GM12878 (cell line): ENCODE data around the gene BCAS4. TPM values are rescaled to one million over a fixed set of nuclear protein-coding genes. Genes with fewer than 3 reads are reported as not detected.
"Not testable (repeated sequence)": the region's sequence is repeated elsewhere in the genome, so short reads cannot be mapped to it uniquely, and the experiment has no call there.

Experiments
- ATAC-seq: fragments of 200-7000 bp; cut with Tn5 transposase; 3 replicates; pipeline ENCODE4 v1.9.1; 2020; ENCODE audit warnings: mild to moderate bottlenecking, moderate library complexity
- BruUV-seq: library from RNA; stranded (reverse); fragments of 400-500 nt; replicated peaks from 2 replicates; lab custom pipeline; 2021; lab: Mats Ljungman, UMichigan
- CTCF ChIA-PET: fragments of 300-600 bp; sonication (Branson Sonifier 250); formaldehyde crosslinking; extraction: SDS; loops from one replicate; lab custom pipeline; 2021; ENCODE audit warnings: inconsistent platforms; lab: Yijun Ruan, JAX
- POLR2A ChIA-PET: fragments of 350-600 bp; formaldehyde crosslinking; extraction: SDS; loops from one replicate; lab custom pipeline; 2021; ENCODE audit warnings: inconsistent platforms; lab: Charles Lee
- RAD21 ChIA-PET: fragments of 300-600 bp; sonication (Branson Sonifier 250); formaldehyde crosslinking; loops from one replicate; lab custom pipeline; 2023; ENCODE audit warnings: antibody characterized with exemption; ENCODE audit not compliant: unreplicated experiment; lab: Charles Lee
- SMC1A ChIA-PET: fragments of 300-600 bp; sonication (Branson Sonifier 250); formaldehyde crosslinking; loops from one replicate; lab custom pipeline; 2023; ENCODE audit not compliant: unreplicated experiment, uncharacterized antibody; lab: Charles Lee
- DNase-seq: peaks from one replicate; pipeline ENCODE4 v3.0.0-alpha.2; 2011; ENCODE audit warnings: low read depth, low spot score
- FAIRE-seq: peaks from 3 replicates; lab custom pipeline; 2011; peaks lifted over from hg19 to GRCh38; lab: Jason Lieb, UNC
- H2AFZ ChIP-seq: 2 replicates; pipeline ENCODE4 v1.6.0; 2011; ENCODE audit warnings: low read depth, low read length, control low read depth; ENCODE audit not compliant: control insufficient read depth
- H3K27ac ChIP-seq: 2 replicates; pipeline ENCODE4 v1.5.1; 2011; ENCODE audit warnings: control low read depth; ENCODE audit not compliant: control insufficient read depth, insufficient read depth
- H3K27me3 ChIP-seq, 2 experiments: replicated peaks in 1 of 2; 2 replicates each; pipeline versions ENCODE4 v1.6.0 to v1.6.1; 2011; ENCODE audit warnings: low read length in 1 of 2; ENCODE audit not compliant: control insufficient read depth in 2 of 2, insufficient read depth in 2 of 2
- H3K36me3 ChIP-seq, 2 experiments: 2 replicates each; pipeline ENCODE4 v1.5.1; 2011; ENCODE audit warnings: low read length in 1 of 2; ENCODE audit not compliant: control insufficient read depth in 2 of 2, insufficient read depth in 2 of 2
- H3K4me1 ChIP-seq: 2 replicates; pipeline ENCODE4 v1.6.1; 2011; ENCODE audit warnings: mild to moderate bottlenecking, low read length, moderate library complexity, mixed read lengths; ENCODE audit not compliant: control insufficient read depth, insufficient read depth
- H3K4me2 ChIP-seq: 2 replicates; pipeline ENCODE4 v1.6.0; 2011; ENCODE audit warnings: control low read depth; ENCODE audit not compliant: control insufficient read depth, insufficient read depth
- H3K4me3 ChIP-seq: fragments of 200-600 bp; sonication (generic); 2 replicates; pipeline ENCODE4 v1.5.1; 2016
- H3K79me2 ChIP-seq: 2 replicates; pipeline ENCODE4 v1.6.0; 2011; ENCODE audit warnings: low read length; ENCODE audit not compliant: control insufficient read depth, insufficient read depth
- H3K9ac ChIP-seq: 2 replicates; pipeline ENCODE4 v1.8.0; 2011; ENCODE audit warnings: low read length, control low read depth, mixed read lengths; ENCODE audit not compliant: control insufficient read depth, insufficient read depth
- H3K9me3 ChIP-seq: replicated peaks from 3 replicates; pipeline ENCODE4 v1.5.1; 2011; ENCODE audit warnings: mild to moderate bottlenecking, low read length; ENCODE audit not compliant: control insufficient read depth, insufficient read depth
- H4K20me1 ChIP-seq: 2 replicates; pipeline ENCODE4 v1.6.0; 2011; ENCODE audit not compliant: control insufficient read depth, insufficient read depth
- IKZF2 ChIP-seq, 2 experiments: fragments of 450-650 bp; IDR thresholded peaks; 2 replicates each; pipeline ENCODE4 v1.6.1; 2017; ENCODE audit warnings: mild to moderate bottlenecking in 2 of 2, moderate library complexity in 2 of 2
- NFXL1 ChIP-seq: fragments of 450-650 bp; IDR thresholded peaks from 2 replicates; pipeline ENCODE4 v1.6.1; 2017; ENCODE audit warnings: antibody characterized with exemption, mild to moderate bottlenecking, borderline replicate concordance
- SPI1 ChIP-seq: IDR thresholded peaks from 2 replicates; pipeline ENCODE4 v1.6.1; 2011; ENCODE audit warnings: low read depth, mild to moderate bottlenecking, low read length, moderate library complexity, borderline replicate concordance; ENCODE audit not compliant: insufficient read depth
- SUPT20H ChIP-seq: IDR thresholded peaks from 2 replicates; pipeline ENCODE4 v1.6.1; 2011; ENCODE audit warnings: low read depth, mild to moderate bottlenecking, low read length, moderate library complexity, borderline replicate concordance; ENCODE audit not compliant: control insufficient read depth
- WGBS: methylation state at CpG from one replicate; pipeline ENCODE4 v1.1.6; 2016; ENCODE audit warnings: low lambda C conversion rate; ENCODE audit not compliant: insufficient replicate concordance, insufficient coverage; ENCODE audit errors: missing lambda C conversion rate; 5-methylcytosine and 5-hydroxymethylcytosine counted together
- in situ Hi-C: fragments of 300-500 bp; cut with MboI; formaldehyde crosslinking; loops from 9 replicates; pipeline ENCODE4 v1.14.3; 2018; ENCODE audit warnings: mixed read lengths
- intact Hi-C: fragments of 100-400 bp; cut with micrococcal nuclease; formaldehyde crosslinking; loops from one replicate; pipeline ENCODE4 v1.14.2; 2022; ENCODE audit not compliant: unreplicated experiment
- polyA plus RNA-seq, 11 experiments: library from polyadenylated mRNA; depleted of rRNA in 4 of 11; unstranded in 6 of 11; stranded (reverse) in 5 of 11; fragments of >200 nt; fragmentation: Nextera tagmentation in 4 of 11; fragmentation: Illumina TruSeq in 1 of 11; extraction: Ambion mirVana in 4 of 11; extraction: Trizol in 1 of 11; gene quantifications; 1 replicate in 1 of 11; 2 replicates in 10 of 11; pipeline versions ENCODE4 v1.2.1 to v1.2.3, GENCODE V29; 2011 to 2016; ENCODE audit warnings: inconsistent platforms in 2 of 11, missing spikeins in 2 of 11, low read depth in 1 of 11
- total RNA-seq, 4 experiments: library from RNA; depleted of rRNA in 3 of 4; stranded (reverse); fragments of >200 nt in 3 of 4; fragmentation: Illumina TruSeq in 1 of 4; extraction: Trizol in 1 of 4; gene quantifications; 2 replicates each; pipeline versions ENCODE4 v1.2.1 to v1.2.3, GENCODE V29; 2013 to 2021

BCAS4 gene
- total and polyA plus RNA-seq, 10 of the 15 experiments (the other 5 are each of a cell fraction or from before 2014, with no cell fraction given) = 14.8 to 214 (median 65.3) TPM

DNA sequence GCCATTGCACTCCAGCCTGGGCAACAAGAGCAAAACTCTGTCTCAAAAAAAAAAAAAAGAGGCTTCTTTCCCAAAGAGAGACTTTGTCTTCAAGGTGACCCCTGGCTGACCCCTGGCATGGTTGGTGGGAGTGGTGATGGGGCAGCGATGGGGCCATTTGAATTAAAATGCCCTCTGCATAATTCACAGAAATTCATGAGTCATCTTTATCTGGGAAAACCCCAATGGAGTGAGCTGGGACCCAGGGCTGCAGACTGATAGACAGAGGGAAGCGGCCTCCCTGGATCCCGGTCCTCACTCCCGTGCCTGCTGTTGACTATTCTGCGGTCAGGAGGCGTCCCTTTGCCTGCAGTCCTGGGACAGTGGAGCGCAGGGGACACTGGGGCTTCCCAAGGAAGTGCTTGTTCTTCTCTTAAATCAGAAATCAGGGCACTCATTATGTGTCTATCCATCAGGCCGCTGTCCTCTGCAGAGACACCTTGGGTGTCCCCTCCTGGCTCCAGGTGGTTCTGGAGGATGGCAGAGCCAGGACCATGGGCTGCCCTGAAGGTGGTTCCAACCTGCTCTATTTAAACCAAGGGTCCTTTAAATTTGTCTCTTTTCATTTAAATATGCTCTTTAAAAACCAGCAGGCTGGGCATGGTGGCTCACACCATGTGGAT, 23.3 kb upstream of the BCAS4 start:
- H3K27me3 ChIP-seq, H3K27ac ChIP-seq, H3K79me2 ChIP-seq, intact Hi-C loops, POLR2A ChIA-PET, BruUV-seq, ATAC-seq, CTCF ChIA-PET, SMC1A ChIA-PET, H2AFZ ChIP-seq, in situ Hi-C loops, H3K9me3 ChIP-seq, H3K4me1 ChIP-seq, H3K4me3 ChIP-seq, FAIRE-seq, H3K4me2 ChIP-seq, H3K9ac ChIP-seq, H3K36me3 ChIP-seq, RAD21 ChIA-PET, H4K20me1 ChIP-seq, DNase-seq: not testable (repeated sequence)
- WGBS = 48% methylated on average over 4 of the region's 8 CpGs

DNA sequence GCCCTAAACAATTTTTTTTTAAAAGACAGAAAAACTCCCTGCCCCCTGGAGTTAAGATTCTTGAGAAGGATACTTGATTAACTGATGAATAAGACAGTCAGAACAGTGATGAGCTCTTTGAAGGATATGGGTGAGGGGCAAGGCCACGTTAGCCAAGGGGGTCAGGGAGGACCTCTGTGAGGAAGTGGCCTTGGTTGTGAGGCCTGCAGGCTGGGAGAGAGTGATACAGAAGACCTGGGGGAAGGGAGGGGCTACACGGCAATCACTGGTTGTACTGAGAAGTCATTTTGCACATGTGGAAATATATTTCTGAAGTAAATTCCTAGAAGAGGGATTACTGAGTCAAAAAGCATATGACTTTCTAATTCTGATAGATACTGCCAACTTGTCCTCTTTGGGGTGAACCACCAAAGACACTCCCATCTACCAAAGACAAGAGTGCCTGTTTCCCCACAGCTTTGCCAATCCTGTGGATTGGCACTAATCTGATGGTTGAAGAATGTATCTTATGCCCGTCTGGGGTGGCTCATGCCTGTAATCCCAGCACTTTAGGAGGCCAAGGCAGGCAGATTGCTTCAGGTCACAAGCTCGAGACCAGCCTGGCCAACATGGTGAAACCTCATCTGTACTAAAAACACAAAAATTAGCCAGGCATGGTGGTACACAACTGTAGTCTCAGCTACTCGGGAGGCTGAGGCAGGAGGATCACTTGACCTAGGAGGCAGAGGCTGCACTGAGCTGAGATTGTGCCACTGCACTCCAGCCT, 22.3 kb upstream of the BCAS4 start:
- no peaks in the 10 kb centered on the region for H3K79me2 ChIP-seq
- ChIA-PET POLR2A (interaction anchor here (0.6 kb wide), 2 partner anchors 15 to 356 kb away, joined by 3 to 4 read pairs; no protein-coding TSS in a partner anchor), CTCF (interaction anchor here (1.9 kb wide), 1 partner anchor 23 kb away, joined by 4 read pairs; no protein-coding TSS in a partner anchor), RAD21 (no interaction called here), SMC1A (no interaction called here)
- no TSS peak for BruUV-seq
- no peak overlapping the region for H3K4me2 ChIP-seq
- no peaks in the 10 kb centered on the region for H3K4me1 ChIP-seq
- 9% methylated on average over 5 of the region's 5 CpGs for WGBS
- intact Hi-C loops (no loop called here), in situ Hi-C loops (no loop called here)
- no peak for FAIRE-seq
- no peak overlapping the region for H3K27ac ChIP-seq
- H4K20me1 ChIP-seq = no peaks in the 10 kb centered on the region
- no peaks in the 10 kb centered on the region for H3K36me3 ChIP-seq
- DNase-seq = no peak
- no peak overlapping the region for H3K4me3 ChIP-seq
- no peak overlapping the region for H3K9ac ChIP-seq
- H2AFZ ChIP-seq = no peak overlapping the region
- no peaks in the 10 kb centered on the region for H3K27me3 ChIP-seq
- no peaks in the 10 kb centered on the region for H3K9me3 ChIP-seq
- TF ChIP-seq SPI1 = no peak
- peak; percentile 25; the same call in 1 of the 2 replicates for TF ChIP-seq NFXL1
- TF ChIP-seq SUPT20H = no peak
- no peak for TF ChIP-seq IKZF2 (IDR thresholded peaks at IDR 0.05)
- TF ChIP-seq, all 136 proteins: peak for 1
- no peak for ATAC-seq
